GM19372 (cell line): ENCODE data around the gene MAMDC4.
"Not testable (repeated sequence)": the region's sequence is repeated elsewhere in the genome, so short reads cannot be mapped to it uniquely, and the experiment has no call there.

Experiments used
- ATAC-seq: cut with Tn5 transposase; IDR thresholded peaks from one replicate; pipeline ENCODE4 v1.9.1; 2021; ENCODE audit warnings: mild to moderate bottlenecking, low read depth, moderate library complexity; ENCODE audit not compliant: unreplicated experiment

Gene MAMDC4

GRCh38 chr9:136824496-136825225 is 27.5 kb upstream of the MAMDC4 start:
- no peak for ATAC-seq

- ATAC-seq, result no peak
Observed at GRCh38 chr9:136825295-136826187, 26.6 kb upstream of the MAMDC4 start.

- ATAC-seq, result no peak
Observed at GRCh38 chr9:136826188-136826541, 26.0 kb upstream of the MAMDC4 start.

- no peak for ATAC-seq
Observed at GRCh38 chr9:136826703-136827582, 25.2 kb upstream of the MAMDC4 start.

- ATAC-seq, result no peak
Observed at GRCh38 chr9:136827794-136828473, 24.2 kb upstream of the MAMDC4 start.

- ATAC-seq, result no peak
Observed at GRCh38 chr9:136828474-136829140, 23.5 kb upstream of the MAMDC4 start.

- no peak for ATAC-seq
Observed at GRCh38 chr9:136829412-136829811, 22.7 kb upstream of the MAMDC4 start.

GRCh38 chr9:136829981-136830885 is 21.9 kb upstream of the MAMDC4 start:
- ATAC-seq, result no peak

- no peak for ATAC-seq
Observed at GRCh38 chr9:136831002-136831719, 21.0 kb upstream of the MAMDC4 start.

- no peak for ATAC-seq
Observed at GRCh38 chr9:136831720-136832104, 20.4 kb upstream of the MAMDC4 start.

- ATAC-seq, result no peak
Observed at GRCh38 chr9:136832581-136832980, 19.6 kb upstream of the MAMDC4 start.

GRCh38 chr9:136833381-136834048 is 18.6 kb upstream of the MAMDC4 start:
- not testable (repeated sequence) for ATAC-seq

- no peak for ATAC-seq
Observed at GRCh38 chr9:136835162-136835931, 16.8 kb upstream of the MAMDC4 start.

GRCh38 chr9:136835932-136836904 is 15.9 kb upstream of the MAMDC4 start:
- no peak for ATAC-seq

- ATAC-seq, result no peak
Observed at GRCh38 chr9:136837146-136837855, 14.8 kb upstream of the MAMDC4 start.
